GDM1 (cell line): Measurements from ENCODE around the gene ERC2.

ENCODE experiments used
- DNase-seq: peaks from one replicate; lab custom pipeline; 2025; lab: John Stamatoyannopoulos, UW

The ERC2 gene

DNA sequence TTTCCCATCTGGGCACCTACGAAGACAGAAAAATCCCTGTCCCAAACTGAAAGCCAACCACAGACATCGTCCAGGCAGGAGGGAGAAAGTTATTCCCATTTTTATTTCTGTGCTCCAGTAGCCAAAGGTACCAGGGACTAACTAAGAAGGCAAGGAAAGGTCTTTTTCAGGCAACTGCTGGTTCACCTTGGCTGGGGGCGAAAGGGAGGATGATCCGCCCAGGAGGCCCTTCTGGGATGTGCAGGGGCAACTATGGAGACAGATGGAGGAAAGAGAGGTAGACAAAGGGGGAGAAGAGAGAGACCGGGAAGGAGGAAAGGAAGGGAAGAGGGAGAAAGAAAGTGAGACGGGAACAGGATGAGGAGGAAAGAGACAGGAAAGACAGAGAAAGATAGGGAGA, 994.5 kb downstream of the ERC2 start:
- DNase-seq = no peak

DNA sequence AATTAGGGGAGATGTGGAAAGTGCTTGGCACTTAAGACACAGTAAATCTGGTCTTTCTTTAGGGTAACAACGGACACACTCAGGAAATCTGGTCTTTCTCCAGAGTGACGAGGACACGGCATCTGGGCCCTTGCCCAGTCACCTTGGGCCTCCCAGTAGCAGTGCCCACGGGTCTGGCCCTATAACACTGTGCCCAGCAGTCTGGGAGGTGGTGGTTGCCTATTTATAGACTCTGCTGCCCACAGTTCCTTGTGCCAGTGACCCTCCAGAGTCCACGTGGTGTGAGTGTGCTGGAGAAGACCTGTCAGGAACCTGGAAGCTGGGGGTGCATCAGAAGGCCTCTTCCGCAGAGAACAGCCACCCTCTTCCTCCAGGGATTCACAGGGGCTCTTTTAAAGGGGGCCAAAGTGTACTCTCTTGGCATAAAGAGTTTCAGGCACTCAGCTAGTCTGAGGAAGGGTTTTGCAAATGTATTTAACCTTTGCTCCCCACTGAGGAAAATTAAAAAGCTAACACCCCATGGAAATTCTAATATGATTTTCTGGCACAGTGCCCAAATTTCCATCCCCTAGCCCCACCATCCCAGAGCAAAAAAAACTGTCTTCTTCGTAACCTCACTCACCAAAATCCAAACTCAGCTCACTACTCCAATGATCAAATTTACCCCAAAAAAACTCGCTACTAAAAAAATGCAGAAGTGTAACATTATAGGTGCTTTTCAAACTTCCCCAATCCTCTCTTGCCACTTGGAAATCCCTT, 996.6 kb downstream of the ERC2 start:
- no peak for DNase-seq

DNA sequence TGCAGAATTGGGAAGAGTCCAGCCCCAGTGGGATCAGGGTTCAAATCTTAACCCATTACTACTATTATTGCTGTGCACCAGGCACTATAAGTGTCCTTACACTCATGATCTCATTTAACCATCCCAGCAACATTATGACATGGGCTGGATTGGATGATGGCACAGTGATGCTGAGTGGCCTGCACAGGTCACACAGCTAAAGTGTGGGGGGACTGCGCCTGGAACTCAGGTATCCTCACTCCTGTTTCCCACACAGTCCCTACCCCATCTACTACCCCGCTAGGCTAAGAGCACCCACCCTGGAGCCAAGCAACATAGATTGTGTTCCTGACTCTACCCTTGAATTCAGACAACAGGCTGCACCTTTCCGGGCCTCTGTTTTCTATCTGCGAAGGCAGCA, 997.2 kb downstream of the ERC2 start:
- no peak for DNase-seq

DNA sequence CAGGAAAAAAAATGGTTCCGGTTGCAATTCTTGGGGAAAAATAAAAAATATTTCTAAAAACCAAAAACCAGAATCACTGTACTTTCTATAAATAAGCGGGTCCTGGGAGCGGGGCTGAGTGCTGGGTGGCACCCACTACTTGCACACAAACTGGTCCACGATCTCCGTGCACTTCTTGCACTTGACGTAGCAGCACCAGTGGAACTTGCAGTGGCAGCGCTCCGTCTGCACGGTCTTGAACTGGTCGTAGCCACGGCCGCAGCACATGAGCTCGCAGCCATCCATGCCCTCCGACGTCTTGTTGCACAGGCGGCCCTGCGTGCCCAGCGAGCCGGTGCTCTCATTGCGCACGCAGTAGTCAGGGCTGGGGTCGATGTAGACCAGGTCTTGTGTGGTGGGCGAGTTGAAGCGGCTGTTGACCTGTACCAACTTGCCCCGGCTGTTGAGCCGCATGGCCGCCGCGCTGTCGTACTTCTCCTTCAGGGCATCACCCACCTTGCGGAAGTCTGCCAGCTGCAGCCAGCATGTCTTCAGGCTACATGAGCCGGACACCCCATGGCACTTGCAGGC, 998.2 kb downstream of the ERC2 start:
- DNase-seq = no peak

DNA sequence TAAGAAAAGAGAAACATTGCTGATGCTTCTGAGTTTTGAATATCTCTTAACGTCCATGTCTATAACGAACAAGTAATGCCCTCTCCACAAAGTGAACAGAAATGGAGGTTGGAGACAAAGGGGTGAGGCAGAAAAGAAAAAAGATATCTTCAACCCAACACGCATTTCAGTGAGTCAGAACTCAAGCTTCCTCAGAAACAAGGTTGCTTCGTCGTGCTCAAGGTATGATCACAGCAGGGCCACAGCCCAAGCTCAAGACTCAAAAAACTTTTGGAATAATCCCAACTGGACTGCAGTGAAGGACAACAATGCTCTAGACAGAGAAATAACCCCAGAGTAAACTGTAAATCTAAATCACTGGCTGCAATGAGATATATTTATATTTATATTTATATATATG, 1000.0 kb downstream of the ERC2 start:
- no peak for DNase-seq

DNA sequence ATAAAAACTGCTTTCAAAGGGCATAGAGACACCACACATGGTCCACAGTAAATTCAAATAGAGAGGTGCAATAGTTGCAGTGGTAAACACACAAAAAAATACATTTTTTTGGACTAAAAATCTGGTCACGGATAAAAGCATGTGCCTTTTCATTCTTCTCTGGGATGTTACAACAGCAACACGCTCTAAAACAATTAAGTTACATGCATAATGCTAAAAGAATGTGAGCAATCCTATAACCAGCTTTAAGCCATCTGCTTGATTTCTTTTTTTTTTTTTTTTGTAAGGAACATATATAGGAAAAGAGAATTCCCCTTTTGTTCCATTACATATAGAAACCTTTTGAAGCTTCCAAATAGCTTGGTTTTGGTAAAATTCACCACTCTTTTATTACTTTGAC, 1001.2 kb downstream of the ERC2 start:
- no peak for DNase-seq

DNA sequence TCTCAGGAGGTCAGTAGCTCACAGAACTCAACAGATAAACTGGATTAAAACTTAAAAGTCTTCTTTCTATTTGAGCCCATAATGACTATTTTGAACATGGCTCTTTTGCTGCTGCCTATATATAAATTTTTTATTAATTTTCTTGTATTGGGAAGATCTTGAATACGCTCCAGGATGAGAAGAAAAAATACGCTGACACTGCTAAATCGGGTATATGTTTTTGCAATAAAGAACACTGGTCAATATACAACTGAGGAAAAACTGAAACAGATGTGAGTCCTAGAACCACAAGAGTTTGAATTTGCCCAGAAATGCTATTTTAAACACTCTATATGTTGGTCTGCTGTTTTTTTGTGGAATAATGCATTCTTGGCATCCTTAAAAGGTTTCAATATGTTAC, 1001.7 kb downstream of the ERC2 start:
- no peak for DNase-seq

DNA sequence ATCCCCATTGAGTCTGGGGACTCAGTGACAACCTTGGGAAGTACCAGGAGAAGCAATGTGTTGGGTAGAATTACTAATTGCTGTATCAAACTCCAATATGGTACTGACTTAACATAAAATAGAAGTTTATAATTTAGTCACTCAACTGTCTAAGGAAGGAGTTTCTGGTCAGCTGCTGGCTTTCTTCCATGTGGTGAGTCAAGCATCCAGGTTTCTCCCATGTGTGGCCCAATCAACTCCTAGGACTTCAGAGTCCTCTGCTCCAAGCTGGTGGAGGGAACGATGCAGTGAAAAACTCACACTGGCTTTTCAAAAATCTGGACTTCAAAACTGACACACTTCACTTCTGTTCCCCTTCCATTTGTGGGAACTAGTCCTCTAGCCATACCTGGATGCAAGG, 1006.4 kb downstream of the ERC2 start:
- DNase-seq = no peak

DNA sequence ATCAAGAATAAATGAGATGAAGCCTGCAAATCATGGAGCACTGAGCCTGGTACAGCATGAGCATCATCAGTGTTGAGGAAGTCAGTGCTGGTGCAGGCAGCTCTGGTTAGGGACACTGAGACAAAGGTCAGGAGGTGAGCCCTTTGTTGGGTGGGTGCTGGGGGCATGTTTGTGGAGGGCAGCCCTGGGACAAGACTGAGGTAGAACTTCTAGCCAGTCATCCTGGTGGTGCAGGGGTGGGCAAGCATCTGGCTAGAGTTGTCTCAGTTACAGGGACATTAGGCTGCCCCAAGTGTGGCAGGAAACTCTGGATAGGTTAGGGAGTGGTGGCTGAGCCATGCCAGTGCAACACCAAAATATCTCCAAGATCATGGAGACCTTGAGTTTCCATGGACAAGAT, 1008.4 kb downstream of the ERC2 start:
- no peak for DNase-seq
